Activated T-cell treated with anti-CD3 and anti-CD28 coated beads, Interleukin-2, amount 50 U/mL, for 48 hours (primary cell): ENCODE results near the gene PKNOX2.

Source experiments
- DNase-seq, 2 experiments: peaks; one replicate each; pipeline ENCODE4 v3.0.0-alpha.2; 2020

The PKNOX2 gene

DNA sequence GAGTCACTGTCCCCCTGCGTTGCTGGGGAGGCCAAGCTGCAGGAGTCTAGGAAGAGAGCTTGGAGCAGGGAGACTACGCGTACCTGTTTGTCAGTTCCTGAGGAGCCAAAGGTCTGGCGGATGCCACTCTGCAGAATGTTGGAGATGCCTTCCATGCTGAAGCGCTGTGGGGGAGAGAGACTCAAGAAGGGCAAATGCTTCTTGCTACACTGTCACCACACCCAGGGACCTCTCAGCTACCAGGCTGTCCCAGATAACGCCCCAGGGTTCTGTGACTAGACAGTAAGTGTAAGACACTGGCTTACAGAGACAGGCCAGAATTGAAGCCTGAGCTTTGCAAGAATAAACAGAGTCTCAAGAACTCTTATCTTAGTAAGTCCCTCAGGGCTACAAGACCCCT, 289.5 kb downstream of the PKNOX2 start:
- no peak for DNase-seq

DNA sequence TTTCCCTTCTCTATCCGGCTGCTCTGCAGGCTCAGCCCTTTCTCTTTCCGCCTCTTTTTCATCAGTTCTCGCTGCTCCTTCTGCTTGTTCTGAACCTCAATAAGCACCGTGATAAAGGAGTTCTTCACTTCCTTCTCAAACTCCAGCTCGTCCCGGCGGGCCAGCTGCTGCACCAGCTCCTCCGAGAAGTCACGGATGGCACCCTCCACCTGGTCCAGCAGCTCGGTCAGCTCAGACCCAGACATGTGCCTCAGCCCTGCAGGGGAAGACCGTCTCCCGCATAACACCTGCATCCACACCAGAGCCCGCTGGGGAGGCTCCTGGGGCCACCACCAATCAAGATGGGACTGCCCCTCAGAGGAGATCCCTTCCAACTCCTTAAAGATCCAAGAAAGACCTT, 291.3 kb downstream of the PKNOX2 start:
- no peak for DNase-seq

DNA sequence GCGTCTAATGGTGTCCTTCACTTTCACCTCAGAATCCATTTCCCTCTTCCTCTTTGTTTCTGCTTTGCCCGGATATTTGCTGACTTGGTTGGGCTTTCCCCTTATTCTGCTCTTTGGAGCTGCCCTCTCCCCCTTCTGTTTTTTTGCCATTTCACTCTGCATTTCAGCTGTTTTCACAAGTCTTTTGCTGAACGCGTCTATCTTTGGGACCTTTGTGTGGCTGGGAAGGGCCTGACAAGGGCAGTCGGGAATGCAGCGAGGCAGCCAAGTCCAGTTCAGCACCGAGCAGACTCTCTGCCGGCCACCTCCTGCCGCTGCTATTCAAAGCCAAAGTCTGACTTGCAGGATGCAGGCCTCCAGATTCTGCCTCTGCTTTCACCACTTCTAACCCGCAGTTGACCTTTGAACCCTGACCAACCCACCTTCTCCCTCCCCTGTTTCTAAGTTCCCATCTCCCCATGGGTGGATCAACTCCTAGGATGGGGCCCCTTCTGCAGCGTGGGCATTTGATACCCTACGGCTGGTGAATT, 293.3 kb downstream of the PKNOX2 start:
- no peak for DNase-seq

DNA sequence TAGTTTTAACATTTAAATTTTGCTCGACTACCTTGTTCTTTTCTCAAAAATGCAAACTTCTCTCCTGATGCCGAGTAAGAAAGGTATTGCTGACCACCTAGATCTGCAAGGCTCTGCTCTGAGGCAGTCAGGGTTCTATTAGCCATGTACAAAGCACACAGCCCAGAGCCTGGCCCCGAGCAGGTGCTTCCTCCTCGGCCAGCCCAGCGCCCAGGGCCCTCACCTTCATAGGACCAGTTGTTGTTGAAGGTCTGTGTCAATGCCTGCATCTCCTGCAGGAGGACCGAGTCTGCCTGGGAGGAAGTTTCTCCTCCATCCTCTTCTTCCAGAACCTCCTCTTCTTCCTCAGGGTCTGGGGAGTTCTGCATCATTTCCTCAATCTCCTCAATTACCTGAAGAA, 295.7 kb downstream of the PKNOX2 start:
- DNase-seq = no peak

DNA sequence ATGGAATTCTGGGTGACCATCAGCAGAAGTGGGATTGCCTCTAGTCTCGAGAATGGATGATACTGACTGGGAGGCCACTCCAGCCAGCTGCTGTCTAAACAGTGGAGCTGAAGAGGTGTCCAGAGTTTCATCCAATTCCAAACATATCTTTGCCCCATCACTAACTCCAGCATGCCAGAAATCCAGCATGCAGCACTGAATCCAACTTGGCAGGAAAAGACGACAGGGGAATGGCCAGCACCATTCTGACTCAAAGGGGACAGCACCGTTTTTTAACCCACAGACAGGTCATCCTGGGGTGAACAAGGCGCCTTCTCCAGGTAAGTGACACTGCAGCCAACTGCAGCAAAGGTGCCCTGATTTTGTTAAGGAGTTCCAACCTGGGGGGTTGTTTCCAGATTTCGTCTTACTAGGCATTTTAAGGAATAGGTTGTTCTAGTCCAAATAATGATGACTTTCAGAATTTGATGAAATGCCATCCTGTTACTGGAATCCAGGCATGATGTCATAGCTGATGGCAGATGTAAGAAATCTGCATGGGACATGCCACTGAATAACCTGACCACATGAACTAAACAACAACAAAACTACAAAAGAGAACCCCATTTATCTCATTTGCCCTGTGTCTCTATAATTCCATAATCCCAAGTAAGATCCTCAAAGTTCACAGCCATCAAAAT, 299.2 kb downstream of the PKNOX2 start:
- DNase-seq = no peak

DNA sequence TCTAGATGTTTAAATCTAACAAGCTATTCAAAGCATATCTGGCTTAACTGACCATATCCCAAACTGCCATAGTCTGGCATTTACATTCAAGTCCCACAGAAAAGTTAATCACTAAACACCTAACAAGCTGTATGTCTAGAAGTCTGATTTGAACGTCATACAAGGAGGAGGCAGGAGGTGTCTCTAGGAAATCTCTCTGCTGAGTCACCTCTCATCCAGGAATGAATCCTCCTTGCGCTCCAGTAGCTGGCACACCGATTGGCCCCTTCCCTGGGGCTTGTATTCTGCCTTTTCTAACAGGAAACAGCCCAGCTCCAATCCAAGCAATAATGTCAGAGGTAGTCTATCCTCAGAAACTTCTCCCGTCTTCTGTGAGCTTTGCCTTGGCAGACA, 299.7 kb downstream of the PKNOX2 start:
- no peak for DNase-seq

DNA sequence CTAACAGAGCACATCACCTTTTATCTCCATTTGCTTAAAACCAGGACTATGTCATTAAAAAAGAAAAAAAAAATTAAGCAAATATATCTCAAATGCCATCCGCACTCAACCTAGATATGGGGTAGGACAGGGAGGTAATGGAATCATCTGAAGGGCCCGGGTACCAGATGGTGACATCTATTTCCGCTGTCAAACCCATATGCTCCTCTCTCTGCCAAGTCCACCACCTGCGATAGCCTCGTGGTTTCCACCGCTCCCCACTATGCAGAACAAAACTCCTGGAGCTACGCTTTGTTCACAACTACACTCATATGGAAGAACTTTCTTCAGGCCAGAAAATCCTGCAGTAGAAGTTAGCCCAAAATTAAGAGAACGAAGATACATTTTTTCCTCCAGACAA, 300.1 kb downstream of the PKNOX2 start:
- DNase-seq = no peak

DNA sequence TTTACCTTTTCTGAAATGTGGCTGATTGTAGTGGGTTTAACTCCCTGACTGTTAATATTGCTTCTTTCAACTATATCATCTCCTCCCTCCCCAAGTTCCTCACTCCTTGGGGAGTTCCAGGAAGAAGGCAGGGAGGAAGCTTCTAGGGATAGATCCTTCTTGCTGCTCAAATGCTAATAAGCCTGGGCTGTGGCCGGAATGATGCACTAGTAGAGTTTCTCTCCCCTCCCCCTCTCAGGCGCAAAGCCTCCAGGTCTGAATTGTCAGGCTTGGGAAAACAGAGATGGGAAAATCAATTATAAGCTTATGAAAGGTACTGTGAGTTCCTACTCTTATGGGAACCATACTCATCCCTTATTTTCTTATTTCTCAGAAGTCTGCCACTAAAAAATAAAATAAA, 300.7 kb downstream of the PKNOX2 start:
- no peak for DNase-seq

DNA sequence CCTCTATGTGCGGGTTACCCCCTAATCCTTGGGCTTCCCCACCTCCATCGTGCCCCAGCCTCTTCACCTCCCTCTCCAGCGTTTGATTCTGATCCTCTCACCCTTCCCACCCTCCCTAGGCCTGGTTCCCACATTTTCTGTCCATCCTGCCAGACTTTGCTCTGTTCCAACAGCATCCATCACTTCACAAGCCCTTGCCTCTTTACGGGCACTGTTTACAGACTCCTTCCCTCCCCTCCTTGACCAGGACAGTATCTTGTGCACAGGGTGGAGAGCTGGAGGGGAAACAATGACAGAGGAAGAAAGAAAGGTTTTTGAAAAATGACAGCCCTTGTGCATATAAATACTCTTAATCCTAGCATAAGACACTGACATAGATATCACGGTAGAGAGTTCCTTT, 301.1 kb downstream of the PKNOX2 start:
- no peak for DNase-seq

DNA sequence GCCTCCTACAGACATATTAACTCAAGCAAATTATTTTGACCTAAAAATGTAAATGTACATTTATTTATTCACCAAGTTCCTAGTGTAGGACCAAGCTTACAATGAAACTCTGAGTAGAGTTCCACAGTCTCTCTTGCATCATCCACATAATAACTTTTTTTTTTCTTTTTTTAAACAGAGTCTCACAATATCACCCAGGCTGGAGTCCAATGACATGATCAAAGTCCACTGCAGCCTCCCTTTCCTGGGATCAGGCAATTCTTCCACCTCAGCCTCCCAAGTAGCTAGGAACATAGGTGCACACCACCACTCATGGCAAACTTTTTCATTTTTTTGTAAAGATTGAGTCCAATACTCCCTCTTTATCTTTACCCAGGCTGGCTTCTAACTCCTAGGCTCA, 303.5 kb downstream of the PKNOX2 start:
- DNase-seq = no peak

DNA sequence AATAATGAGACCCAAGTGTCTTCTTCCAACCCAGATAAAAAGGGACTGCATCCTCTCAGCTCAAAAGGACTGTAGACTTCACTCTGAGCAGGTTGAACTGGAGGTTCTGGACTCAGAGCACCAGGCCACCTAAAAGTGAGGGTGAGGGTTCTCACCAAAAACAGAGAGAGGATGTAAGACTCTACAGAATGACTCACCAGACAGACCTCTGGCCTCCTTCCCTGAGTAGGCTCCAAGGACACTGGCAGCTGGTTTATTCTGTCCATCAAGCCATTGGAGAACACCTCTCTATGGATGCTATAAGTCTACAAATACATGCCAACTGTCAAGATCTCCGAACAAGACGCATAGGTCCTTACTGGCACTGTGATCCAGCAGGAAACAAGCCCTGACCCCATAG, 304.3 kb downstream of the PKNOX2 start:
- DNase-seq = no peak

DNA sequence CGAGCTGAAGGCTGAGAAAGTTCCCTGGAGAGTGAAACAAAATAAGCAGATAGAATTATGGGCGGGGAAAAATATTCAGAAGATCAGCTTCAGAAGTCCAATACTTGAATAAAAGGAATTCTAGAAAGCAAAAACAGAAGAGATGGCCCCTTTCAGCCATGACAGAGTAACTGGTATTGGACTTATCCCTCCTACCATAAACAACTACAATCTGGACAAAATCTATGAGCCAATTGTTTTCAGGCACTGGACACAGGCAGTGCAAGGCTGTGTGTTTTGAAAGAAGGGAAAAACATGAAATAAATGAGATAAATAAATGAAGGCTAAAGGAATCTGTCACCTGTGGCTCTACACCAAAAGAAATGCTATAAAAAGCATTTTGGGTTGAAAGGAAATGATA, 305.8 kb downstream of the PKNOX2 start:
- no peak for DNase-seq

DNA sequence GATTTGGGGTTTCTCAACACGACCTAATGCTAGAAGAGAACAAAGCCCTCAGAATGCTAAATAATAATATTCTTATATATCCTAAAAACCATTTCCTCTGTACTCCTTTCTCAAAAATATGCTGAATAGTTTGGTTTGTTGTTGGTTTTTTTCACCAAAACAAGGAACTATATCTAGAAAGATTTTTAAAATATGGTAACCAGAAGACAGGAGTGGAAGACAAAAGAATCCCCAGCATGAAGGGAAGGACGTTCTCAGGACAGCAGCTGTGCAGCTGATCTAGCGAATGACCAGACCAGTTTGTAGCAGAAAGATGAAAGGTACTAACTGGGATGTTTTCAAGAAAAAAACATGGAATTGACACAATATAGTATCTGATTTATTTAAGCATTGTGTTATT, 312.2 kb downstream of the PKNOX2 start:
- no peak for DNase-seq

DNA sequence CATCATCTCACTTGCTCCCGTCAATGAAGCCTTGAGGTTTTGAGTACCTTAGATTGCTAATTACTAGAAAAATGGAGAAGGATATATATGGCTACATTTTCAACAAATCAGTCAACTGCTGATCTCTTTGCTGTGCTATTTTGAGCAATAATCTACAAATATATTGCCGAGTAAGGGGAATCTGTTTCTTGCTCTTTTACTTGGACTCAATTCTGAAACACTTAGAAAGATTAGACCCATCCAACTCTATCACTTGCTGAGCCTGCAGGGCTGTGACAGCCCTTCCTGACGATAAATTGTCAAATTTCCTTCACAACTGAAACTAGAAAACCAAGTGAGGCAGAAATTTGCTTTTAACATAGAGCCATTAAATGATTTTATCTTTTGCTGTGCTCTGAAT, 314.6 kb downstream of the PKNOX2 start:
- no peak for DNase-seq

DNA sequence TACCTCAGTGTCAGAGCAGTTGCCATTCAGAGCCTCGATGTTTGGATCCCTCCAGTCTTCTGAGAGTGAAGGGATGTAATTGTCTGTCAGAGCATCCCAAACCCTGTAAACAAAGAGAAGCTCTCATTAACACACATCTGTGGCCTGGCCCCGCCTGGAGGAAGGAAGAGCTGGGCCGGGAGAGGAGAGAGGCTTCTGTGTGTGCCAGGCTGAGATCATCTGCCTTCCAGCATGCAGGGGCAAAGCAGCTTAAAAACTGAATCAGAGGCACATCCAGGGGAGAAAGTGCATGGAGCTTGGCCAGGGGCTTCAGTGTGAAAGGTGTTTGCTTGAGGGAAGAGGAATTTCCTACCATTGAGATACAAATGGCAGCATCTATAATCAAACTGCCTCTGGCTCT, 317.0 kb downstream of the PKNOX2 start:
- DNase-seq = no peak
